ENCODE results near the gene GART.
"Not testable (repeated sequence)": the region's sequence is repeated elsewhere in the genome, so short reads cannot be mapped to it uniquely, and the experiment has no call there.

Gene GART

GRCh38 chr21:33469183-33469582, 72.7 kb downstream of the GART start:
- not testable (repeated sequence) for DNase-seq (ENCODE audit: low read depth in 2 of 2)

- no peak for DNase-seq (ENCODE audit: low read depth in 2 of 2)
These were observed 80.2 kb downstream of the GART start for GRCh38 chr21:33461538-33462250.

- no peak for DNase-seq (ENCODE audit: low read depth in 2 of 2)
These were observed 83.1 kb downstream of the GART start for GRCh38 chr21:33458861-33459260.

- no peak for DNase-seq (ENCODE audit: low read depth in 2 of 2)
These were observed 86.1 kb downstream of the GART start for GRCh38 chr21:33455686-33456446.
